Activated naive CD8-positive, alpha-beta T cell treated with anti-CD3 and anti-CD28 coated beads for 36 hours (primary cell): Measurements from ENCODE around the gene OR4K14. TPM values are rescaled to one million over a fixed set of nuclear protein-coding genes. Genes with fewer than 3 reads are reported as not detected.

Source experiments
- total RNA-seq, 2 experiments: library from RNA; stranded (reverse); gene quantifications; one replicate each; pipeline ENCODE4 v1.2.3, GENCODE V29; 2021

OR4K14 gene
- total RNA-seq, 2 experiments from 2014 or later, result not detected

Other genes with a start within 250 kb of the OR4K14 start
- not detected for gene OR4M1, start 245.8 kb downstream of the OR4K14 start, total RNA-seq
- gene OR4N2, start 215.5 kb downstream of the OR4K14 start, total RNA-seq, result not detected
- gene OR4K2, start 144.2 kb downstream of the OR4K14 start, total RNA-seq, result not detected
- gene OR4K5, start 98.7 kb downstream of the OR4K14 start, total RNA-seq, result not detected
- not detected for gene OR4K1, start 88.4 kb downstream of the OR4K14 start, total RNA-seq
- not detected for gene OR4K15, start 43.7 kb downstream of the OR4K14 start, total RNA-seq
- not detected for gene OR4Q2, start 17.1 kb downstream of the OR4K14 start, total RNA-seq
- not detected for gene OR4K13, start 16.7 kb upstream of the OR4K14 start, total RNA-seq
- not detected for gene OR4L1, start 40.7 kb upstream of the OR4K14 start, total RNA-seq
- gene OR4K17, start 91.4 kb upstream of the OR4K14 start, total RNA-seq, result not detected
- gene OR4N5, start 119.5 kb upstream of the OR4K14 start, total RNA-seq, result not detected
- gene OR11G2, start 171.6 kb upstream of the OR4K14 start, total RNA-seq, result not detected
- gene OR11H6, start 204.4 kb upstream of the OR4K14 start, total RNA-seq, result not detected
- gene OR11H7, start 209.7 kb upstream of the OR4K14 start, total RNA-seq, result not detected
- not detected for gene OR11H4, start 220.0 kb upstream of the OR4K14 start, total RNA-seq